Measurements from ENCODE around the gene SNRPN. TPM values are rescaled to one million over a fixed set of nuclear protein-coding genes. Genes with fewer than 3 reads are reported as not detected.

The SNRPN gene
- polyA plus RNA-seq, 1 donor (not counting 4 experiments of a cell fraction or from before 2014, with no cell fraction given) = 93.0 TPM

DNA sequence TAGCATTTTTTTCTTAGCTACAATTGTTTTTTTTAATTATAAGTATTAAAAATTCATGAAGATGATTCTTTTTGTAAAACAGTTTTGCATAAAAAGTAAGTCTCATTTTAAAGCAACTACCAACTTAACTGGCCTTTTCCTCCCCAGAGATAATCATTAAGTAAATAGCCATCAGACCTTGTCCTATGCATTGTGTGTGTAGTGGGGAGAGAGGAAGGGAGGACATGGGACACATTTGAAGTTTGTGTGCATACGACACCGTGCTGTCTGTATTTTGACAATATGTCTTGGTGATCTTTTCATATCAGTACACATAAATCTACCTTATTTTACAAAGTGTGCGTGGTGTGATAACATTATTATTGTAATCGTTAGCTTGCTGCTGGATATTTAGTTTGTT, 8.1 kb downstream of the SNRPN start:
- TF ChIP-seq, protein P1, sequence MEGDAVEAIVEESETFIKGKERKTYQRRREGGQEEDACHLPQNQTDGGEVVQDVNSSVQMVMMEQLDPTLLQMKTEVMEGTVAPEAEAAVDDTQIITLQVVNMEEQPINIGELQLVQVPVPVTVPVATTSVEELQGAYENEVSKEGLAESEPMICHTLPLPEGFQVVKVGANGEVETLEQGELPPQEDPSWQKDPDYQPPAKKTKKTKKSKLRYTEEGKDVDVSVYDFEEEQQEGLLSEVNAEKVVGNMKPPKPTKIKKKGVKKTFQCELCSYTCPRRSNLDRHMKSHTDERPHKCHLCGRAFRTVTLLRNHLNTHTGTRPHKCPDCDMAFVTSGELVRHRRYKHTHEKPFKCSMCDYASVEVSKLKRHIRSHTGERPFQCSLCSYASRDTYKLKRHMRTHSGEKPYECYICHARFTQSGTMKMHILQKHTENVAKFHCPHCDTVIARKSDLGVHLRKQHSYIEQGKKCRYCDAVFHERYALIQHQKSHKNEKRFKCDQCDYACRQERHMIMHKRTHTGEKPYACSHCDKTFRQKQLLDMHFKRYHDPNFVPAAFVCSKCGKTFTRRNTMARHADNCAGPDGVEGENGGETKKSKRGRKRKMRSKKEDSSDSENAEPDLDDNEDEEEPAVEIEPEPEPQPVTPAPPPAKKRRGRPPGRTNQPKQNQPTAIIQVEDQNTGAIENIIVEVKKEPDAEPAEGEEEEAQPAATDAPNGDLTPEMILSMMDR (optimal IDR thresholded peaks at IDR 0.05 in 1 of 3, IDR thresholded peaks at IDR 0.05 in 1 of 3, conservative IDR thresholded peaks at IDR 0.05 in 1 of 3; ENCODE audit: extremely low read depth in 1 of 3, insufficient read depth in 2 of 3, low read length in 3 of 3) = no peak
- no peak for TF ChIP-seq EZH2 (IDR thresholded peaks at IDR 0.05; ENCODE audit: low read length)
- Histone ChIP-seq H3K9ac (ENCODE audit: control insufficient read depth, extremely low read depth, insufficient read depth, low read length) (no peak overlapping the region), H3K4me2 (ENCODE audit: control insufficient read depth, extremely low read depth, insufficient read depth, low read depth, low read length) (no peak overlapping the region), H3K36me3 (ENCODE audit: control insufficient read depth in 2 of 2, extremely low read depth in 1 of 2, insufficient read depth in 2 of 2, low read length in 2 of 2) (no peaks in the 10 kb centered on the region), H3K4me3 (ENCODE audit: control insufficient read depth in 2 of 3, extremely low read depth in 1 of 3, insufficient read depth in 2 of 3, low read depth in 1 of 3, low read length in 3 of 3) (no peak overlapping the region), H3K27ac (ENCODE audit: control insufficient read depth, insufficient read depth, low read length) (no peak overlapping the region), H3K27me3 (ENCODE audit: control insufficient read depth, extremely low read depth, insufficient read depth, low read length) (no peaks in the 10 kb centered on the region), H2AFZ (ENCODE audit: control insufficient read depth, low read length) (no peak overlapping the region), H3K9me1 (ENCODE audit: control insufficient read depth, extremely low read depth, insufficient read depth, low read length) (no peaks in the 10 kb centered on the region), H3K79me2 (ENCODE audit: control insufficient read depth, insufficient read depth, low read length) (peaks cover 36% of the 10 kb centered on the region), H4K20me1 (ENCODE audit: control insufficient read depth, extremely low read depth, insufficient read depth, low read length) (no peaks in the 10 kb centered on the region), H3K4me1 (ENCODE audit: control insufficient read depth, extremely low read depth, insufficient read depth, low read length) (no peaks in the 10 kb centered on the region), H3K9me3 (ENCODE audit: control insufficient read depth, low read depth, low read length) (peaks cover 2% of the 10 kb centered on the region)
- FAIRE-seq (no peak), DNase-seq (ENCODE audit: low read depth, low spot score) (no peak)
- dilution Hi-C loops (cut with MboI; ENCODE audit: extremely low pct_ligation_motif_present, low sequenced_read_pairs) = no loop called here

DNA sequence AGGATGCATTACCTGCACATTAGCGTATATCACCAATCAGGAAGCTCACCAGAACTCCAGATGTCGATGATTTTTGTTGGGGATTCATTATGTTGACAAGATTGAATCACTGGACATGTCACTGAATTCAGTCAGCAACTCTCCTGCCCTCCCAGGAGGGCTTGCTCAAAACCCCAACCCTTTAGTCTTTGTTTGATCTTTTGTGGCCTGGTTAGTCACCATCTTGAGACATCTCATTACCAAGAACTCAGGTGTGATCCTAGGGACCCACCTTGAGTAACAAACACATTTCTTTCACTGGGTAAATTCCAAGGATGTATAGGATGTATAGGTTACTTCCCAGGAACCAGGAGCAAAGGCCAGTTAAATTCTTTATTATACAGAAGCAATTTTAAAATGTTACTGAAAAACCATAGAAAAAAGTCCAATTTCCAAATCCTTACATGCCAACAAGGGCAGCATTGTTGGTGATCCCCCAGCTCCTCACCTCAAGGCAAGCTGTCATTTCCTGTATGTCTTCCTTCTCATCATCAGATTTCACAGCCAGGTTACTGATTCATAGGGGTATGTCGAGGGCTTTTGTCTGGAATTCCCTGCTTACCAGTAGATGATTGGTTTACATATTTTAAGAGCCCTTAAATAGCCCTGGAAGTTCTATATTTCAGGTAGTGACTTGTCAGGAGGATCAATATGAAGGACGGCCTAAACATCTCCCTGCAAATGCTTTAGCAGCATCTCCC, 11.7 kb downstream of the SNRPN start:
- no peak overlapping the region for H3K4me3 ChIP-seq (ENCODE audit: control insufficient read depth in 2 of 3, extremely low read depth in 1 of 3, insufficient read depth in 2 of 3, low read depth in 1 of 3, low read length in 3 of 3)
- no peaks in the 10 kb centered on the region for H3K9me1 ChIP-seq (ENCODE audit: control insufficient read depth, extremely low read depth, insufficient read depth, low read length)
- H3K4me2 ChIP-seq (ENCODE audit: control insufficient read depth, extremely low read depth, insufficient read depth, low read depth, low read length) = peak overlapping the region; percentile 27
- peak overlapping the region; percentile 40 for H3K27ac ChIP-seq (ENCODE audit: control insufficient read depth, insufficient read depth, low read length)
- H3K79me2 ChIP-seq (ENCODE audit: control insufficient read depth, insufficient read depth, low read length) = peaks cover 6% of the 10 kb centered on the region
- FAIRE-seq (no peak), DNase-seq (ENCODE audit: low read depth, low spot score) (no peak)
- dilution Hi-C loops (cut with MboI; ENCODE audit: extremely low pct_ligation_motif_present, low sequenced_read_pairs) = no loop called here
- TF ChIP-seq, protein P1 (optimal IDR thresholded peaks at IDR 0.05 in 1 of 3, IDR thresholded peaks at IDR 0.05 in 1 of 3, conservative IDR thresholded peaks at IDR 0.05 in 1 of 3; ENCODE audit: extremely low read depth in 1 of 3, insufficient read depth in 2 of 3, low read length in 3 of 3) = no peak
- no peak for TF ChIP-seq EZH2 (IDR thresholded peaks at IDR 0.05; ENCODE audit: low read length)
- H4K20me1 ChIP-seq (ENCODE audit: control insufficient read depth, extremely low read depth, insufficient read depth, low read length) = no peaks in the 10 kb centered on the region
- H2AFZ ChIP-seq (ENCODE audit: control insufficient read depth, low read length) = no peak overlapping the region
- no peak overlapping the region for H3K9ac ChIP-seq (ENCODE audit: control insufficient read depth, extremely low read depth, insufficient read depth, low read length)
- peaks cover 2% of the 10 kb centered on the region for H3K9me3 ChIP-seq (ENCODE audit: control insufficient read depth, low read depth, low read length)
- H3K27me3 ChIP-seq (ENCODE audit: control insufficient read depth, extremely low read depth, insufficient read depth, low read length) = no peaks in the 10 kb centered on the region
- no peaks in the 10 kb centered on the region for H3K36me3 ChIP-seq (ENCODE audit: control insufficient read depth in 2 of 2, extremely low read depth in 1 of 2, insufficient read depth in 2 of 2, low read length in 2 of 2)
- H3K4me1 ChIP-seq (ENCODE audit: control insufficient read depth, extremely low read depth, insufficient read depth, low read length) = no peaks in the 10 kb centered on the region
